K562 (cell line): ENCODE data around the gene RNF26. TPM values are rescaled to one million over a fixed set of nuclear protein-coding genes. Genes with fewer than 3 reads are reported as not detected.

ENCODE experiments used
- ATAC-seq: fragments of 200-7000 bp; cut with Tn5 transposase; 3 replicates; pipeline ENCODE4 v1.9.1; 2020; ENCODE audit warnings: moderate library complexity
- BruUV-seq: library from RNA; stranded (reverse); fragments of 400-500 nt; replicated peaks from 2 replicates; lab custom pipeline; 2021; lab: Mats Ljungman, UMichigan
- CTCF ChIA-PET: fragments of 300-600 bp; formaldehyde crosslinking; extraction: SDS; loops from one replicate; lab custom pipeline; 2021; ENCODE audit warnings: low intra/inter-chr PET ratio; lab: Yijun Ruan, JAX
- POLR2A ChIA-PET: fragments of 300-600, 350-650 bp; sonication (Branson Sonifier 250); formaldehyde crosslinking; extraction: SDS; loops from one replicate; lab custom pipeline; 2021; ENCODE audit warnings: antibody characterized with exemption, inconsistent platforms; lab: Yijun Ruan, JAX
- DNase-seq, 4 experiments: peaks; one replicate each; pipeline versions ENCODE4 v3.0.0 to v3.0.0-alpha.2; 2011 to 2018; ENCODE audit warnings: low spot score in 3 of 4, mixed read lengths in 3 of 4; ENCODE audit errors: extremely low read depth in 1 of 4
- FAIRE-seq: peaks from 2 replicates; lab custom pipeline; 2011; peaks lifted over from hg19 to GRCh38; lab: Jason Lieb, UNC
- H2AFZ ChIP-seq: 2 replicates; pipeline ENCODE4 v1.6.0; 2011; ENCODE audit warnings: low read depth, low read length, control low read depth, inconsistent platforms
- H3K27ac ChIP-seq: fragments of 200-600 bp; 3 replicates; pipeline ENCODE4 v1.8.0; 2011; ENCODE audit warnings: low read depth, mild to moderate bottlenecking, control low read depth, inconsistent platforms, low read length, moderate library complexity, mixed read lengths; ENCODE audit errors: extremely low read depth
- H3K27me3 ChIP-seq, 2 experiments: fragments of 300-600 bp in 1 of 2; 2 replicates in 1 of 2; 3 replicates in 1 of 2; pipeline versions ENCODE4 v1.6.0 to v1.8.0; 2011; ENCODE audit warnings: inconsistent platforms in 2 of 2, low read length in 2 of 2, mild to moderate bottlenecking in 1 of 2, mixed read lengths in 1 of 2, moderate library complexity in 1 of 2; ENCODE audit not compliant: control insufficient read depth in 2 of 2, insufficient read depth in 2 of 2
- H3K36me3 ChIP-seq: fragments of 300-600 bp; 3 replicates; pipeline ENCODE4 v1.8.0; 2011; ENCODE audit warnings: mild to moderate bottlenecking, low read length, inconsistent platforms; ENCODE audit not compliant: control insufficient read depth, insufficient read depth
- H3K4me1 ChIP-seq, 2 experiments: fragments of 200-600 bp in 1 of 2; replicated peaks in 1 of 2; 2 replicates in 1 of 2; 3 replicates in 1 of 2; pipeline versions ENCODE4 v1.5.1 to v1.8.0; 2011; ENCODE audit warnings: inconsistent platforms in 2 of 2, low read length in 2 of 2, mild to moderate bottlenecking in 1 of 2, mixed read lengths in 1 of 2, moderate library complexity in 1 of 2; ENCODE audit not compliant: control insufficient read depth in 2 of 2, insufficient read depth in 2 of 2
- H3K4me2 ChIP-seq: 2 replicates; pipeline ENCODE4 v1.6.1; 2011; ENCODE audit warnings: low read length, control low read depth, inconsistent platforms, mixed read lengths; ENCODE audit not compliant: insufficient read depth
- H3K4me3 ChIP-seq: fragments of 200-600 bp; sonication (generic), shearing (Covaris generic); 2 replicates; pipeline ENCODE4 v1.5.1; 2016; ENCODE audit warnings: control low read depth, inconsistent platforms
- H3K79me2 ChIP-seq: fragments of 200-600 bp; 3 replicates; pipeline ENCODE4 v1.8.0; 2011; ENCODE audit warnings: low read length, inconsistent platforms; ENCODE audit not compliant: control insufficient read depth, insufficient read depth
- H3K9ac ChIP-seq, 2 experiments: 2 replicates each; pipeline versions ENCODE4 v1.6.0 to v1.6.1; 2011; ENCODE audit warnings: low read depth in 2 of 2, low read length in 2 of 2, control low read depth in 1 of 2, inconsistent platforms in 1 of 2, mild to moderate bottlenecking in 1 of 2, mixed read lengths in 1 of 2; ENCODE audit not compliant: insufficient read depth in 1 of 2
- H3K9me1 ChIP-seq: one replicate; pipeline ENCODE4 v1.6.0; 2011; ENCODE audit warnings: inconsistent platforms, mild to moderate bottlenecking, low read length, moderate library complexity; ENCODE audit not compliant: control insufficient read depth, insufficient read depth
- H3K9me3 ChIP-seq: replicated peaks from 2 replicates; pipeline ENCODE4 v1.5.1; 2011; ENCODE audit warnings: low read depth, low read length, inconsistent platforms; ENCODE audit not compliant: control insufficient read depth, insufficient read depth
- H4K20me1 ChIP-seq: replicated peaks from 2 replicates; pipeline ENCODE4 v1.6.1; 2011; ENCODE audit warnings: low read length, inconsistent platforms, mixed read lengths; ENCODE audit not compliant: control insufficient read depth, insufficient read depth
- ELF4 ChIP-seq: fragments of 450-650 bp; formaldehyde crosslinking; IDR thresholded peaks from 2 replicates; pipeline ENCODE4 v1.4.0; 2022; ENCODE audit warnings: missing genetic modification characterization
- FOXK2 ChIP-seq, 2 experiments: fragments of 450-650 bp; IDR thresholded peaks in 1 of 2; conservative IDR thresholded peaks in 1 of 2; 2 replicates each; pipeline ENCODE4 v1.6.1; 2016; ENCODE audit warnings: low read depth in 2 of 2, mild to moderate bottlenecking in 1 of 2
- HBP1 ChIP-seq: fragments of 450-650 bp; formaldehyde crosslinking; IDR thresholded peaks from 2 replicates; pipeline ENCODE4 v1.4.0; 2022; ENCODE audit warnings: missing genetic modification characterization
- MCM3 ChIP-seq: fragments of 450-650 bp; IDR thresholded peaks from 2 replicates; pipeline ENCODE4 v1.6.1; 2016
- MTA1 ChIP-seq: fragments of 450-650 bp; IDR thresholded peaks from 2 replicates; pipeline ENCODE4 v1.6.1; 2017; ENCODE audit warnings: borderline replicate concordance
- SIN3A ChIP-seq, 2 experiments: fragments of 150-350 bp in 1 of 2; IDR thresholded peaks; 2 replicates each; pipeline ENCODE4 v1.6.1; 2011 to 2016; ENCODE audit warnings: borderline replicate concordance in 2 of 2, low read depth in 2 of 2, low read length in 2 of 2, mild to moderate bottlenecking in 2 of 2, moderate library complexity in 2 of 2; ENCODE audit not compliant: control insufficient read depth in 1 of 2
- ZBTB26 ChIP-seq: fragments of 450-650 bp; formaldehyde crosslinking; IDR thresholded peaks from 2 replicates; pipeline ENCODE4 v1.4.0; 2022; ENCODE audit warnings: missing genetic modification characterization
- ZNF354B ChIP-seq: fragments of 250-450 bp; sonication (Bioruptor Pico); IDR thresholded peaks from 2 replicates; pipeline ENCODE4 v1.4.0; 2020
- ZNF512 ChIP-seq: IDR thresholded peaks from 2 replicates; pipeline ENCODE4 v1.6.1; 2016; ENCODE audit warnings: missing genetic modification characterization, missing compliant biosample characterization
- WGBS: fragments of 100-300 bp; shearing (Covaris generic); methylation state at CpG from one replicate; pipeline ENCODE4 v1.1.6; 2016; ENCODE audit warnings: low coverage, mixed read lengths; ENCODE audit not compliant: insufficient coverage; ENCODE audit errors: missing lambda C conversion rate; 5-methylcytosine and 5-hydroxymethylcytosine counted together
- in situ Hi-C: fragments of 300-500 bp; cut with MboI; formaldehyde crosslinking; loops from 4 replicates; pipeline ENCODE4 v1.15.0; 2018; ENCODE audit warnings: inconsistent platforms, mixed read lengths
- intact Hi-C: fragments of 100-400 bp; cut with micrococcal nuclease; formaldehyde crosslinking; loops from 2 replicates; pipeline ENCODE4 v1.14.2; 2022
- polyA plus RNA-seq, 8 experiments: library from polyadenylated mRNA; depleted of rRNA in 4 of 8; stranded (reverse) in 5 of 8; unstranded in 3 of 8; fragments of >200 nt; fragmentation: Nextera tagmentation in 2 of 8; fragmentation: Illumina TruSeq in 1 of 8; extraction: Ambion mirVana in 2 of 8; extraction: Trizol in 1 of 8; gene quantifications; 2 replicates each; pipeline versions ENCODE4 v1.2.1 to v1.2.3, GENCODE V29; 2011 to 2014; ENCODE audit warnings: inconsistent platforms in 1 of 8, missing spikeins in 1 of 8
- total RNA-seq, 7 experiments: library from RNA; depleted of rRNA in 6 of 7; stranded (reverse); fragments of >200 nt in 6 of 7; fragmentation: Illumina TruSeq in 2 of 7; extraction: Trizol in 2 of 7; gene quantifications; 2 replicates each; pipeline versions ENCODE4 v1.2.1 to v1.2.3, GENCODE V29; 2011 to 2021; ENCODE audit warnings: low replicate concordance in 1 of 7

The RNF26 gene
- total and polyA plus RNA-seq, 9 of the 15 experiments (the other 6 are each of a cell fraction or from before 2014, with no cell fraction given): 5.3 to 53.6 (median 12.7) TPM

- no TSS peak for BruUV-seq
- Histone ChIP-seq H3K79me2 (peaks cover 8% of the 10 kb centered on the region), H3K4me1 (peaks cover 0 to 7% of the 10 kb centered on the region in 2 experiments; a peak in 3 of 5 replicates), H3K4me3 (no peak overlapping the region), H3K36me3 (no peaks in the 10 kb centered on the region), H3K9me3 (no peaks in the 10 kb centered on the region), H4K20me1 (no peaks in the 10 kb centered on the region), H3K4me2 (no peak overlapping the region)
- WGBS: 0% methylated on average over 1 of the region's 1 CpG
- intact Hi-C loops (no loop called here), in situ Hi-C loops (no loop called here)
- no peak for FAIRE-seq
- POLR2A ChIA-PET: interaction anchor here (0.6 kb wide), 1 partner anchor 235 kb away, joined by 3 read pairs; no protein-coding TSS in a partner anchor
- TF ChIP-seq SIN3A (IDR thresholded peaks at IDR 0.05; ENCODE audit: borderline replicate concordance in 2 of 2, control insufficient read depth in 1 of 2, low read depth in 2 of 2, low read length in 2 of 2) (no peak), MTA1 (peak; percentile 15; the same call in 1 of the 2 replicates), ZNF354B (CRISPR knock-in tag) (no peak), ELF4 (CRISPR knock-in tag) (peak; percentile 28; the same call in 1 of the 2 replicates), MCM3 (0 out of 2 replicates have a peak, but pooled peaks have one; percentile 25), ZNF512 (tag) (peak; percentile 92), FOXK2 (conservative IDR thresholded peaks at IDR 0.05 in 1 of 2, IDR thresholded peaks at IDR 0.05 in 1 of 2; ENCODE audit: low read depth in 2 of 2) (no peak), ZBTB26 (0 out of 2 replicates have a peak, but pooled peaks have one; percentile 40), HBP1 (CRISPR knock-in tag) (0 out of 2 replicates have a peak, but pooled peaks have one; percentile 7)
- TF ChIP-seq, all 486 proteins: peak for 6
- Histone ChIP-seq H3K27me3 (no peaks in the 10 kb centered on the region), H3K27ac (no peak overlapping the region), H2AFZ (no peak overlapping the region), H3K9ac (no peak overlapping the region), H3K9me1 (no peaks in the 10 kb centered on the region)
- ATAC-seq (no peak), DNase-seq (no peak)
- CTCF ChIA-PET: no interaction called here
These were observed 4.1 kb upstream of the RNF26 start for GRCh38 chr11:119330237-119330636.
